ENCODE measurements around the gene ZNF469.

Gene ZNF469

GRCh38 chr16:88377961-88378360 is 4.8 kb upstream of the ZNF469 start:
- DNase-seq (ENCODE audit: low read depth in 2 of 2, low spot score in 1 of 2): no peak

GRCh38 chr16:88378401-88378800 is 4.4 kb upstream of the ZNF469 start:
- no peak for DNase-seq (ENCODE audit: low read depth in 2 of 2, low spot score in 1 of 2)

GRCh38 chr16:88378836-88379693 is 3.7 kb upstream of the ZNF469 start:
- no peak for DNase-seq (ENCODE audit: low read depth in 2 of 2, low spot score in 1 of 2)

GRCh38 chr16:88379694-88380040 is 3.1 kb upstream of the ZNF469 start:
- DNase-seq (ENCODE audit: low read depth in 2 of 2, low spot score in 1 of 2): no peak

GRCh38 chr16:88380099-88380498 is 2.7 kb upstream of the ZNF469 start:
- no peak for DNase-seq (ENCODE audit: low read depth in 2 of 2, low spot score in 1 of 2)

- no peak for DNase-seq (ENCODE audit: low read depth in 2 of 2, low spot score in 1 of 2)
Observed at GRCh38 chr16:88380619-88381018, 2.1 kb upstream of the ZNF469 start.

GRCh38 chr16:88381820-88382451 is 823 bp upstream of the ZNF469 start:
- DNase-seq (ENCODE audit: low read depth in 2 of 2, low spot score in 1 of 2): no peak

GRCh38 chr16:88383401-88384221 is 852 bp downstream of the ZNF469 start:
- no peak for DNase-seq (ENCODE audit: low read depth in 2 of 2, low spot score in 1 of 2)

- no peak for DNase-seq (ENCODE audit: low read depth in 2 of 2, low spot score in 1 of 2)
Observed at GRCh38 chr16:88384222-88385111, 1.7 kb downstream of the ZNF469 start.

- no peak for DNase-seq (ENCODE audit: low read depth in 2 of 2, low spot score in 1 of 2)
Observed at GRCh38 chr16:88385112-88385594, 2.4 kb downstream of the ZNF469 start.

- no peak for DNase-seq (ENCODE audit: low read depth in 2 of 2, low spot score in 1 of 2)
Observed at GRCh38 chr16:88385831-88386815, 3.4 kb downstream of the ZNF469 start.

- no peak for DNase-seq (ENCODE audit: low read depth in 2 of 2, low spot score in 1 of 2)
Observed at GRCh38 chr16:88387180-88387765, 4.5 kb downstream of the ZNF469 start.

GRCh38 chr16:88387941-88388627 is 5.3 kb downstream of the ZNF469 start:
- DNase-seq (ENCODE audit: low read depth in 2 of 2, low spot score in 1 of 2): no peak

- DNase-seq (ENCODE audit: low read depth in 2 of 2, low spot score in 1 of 2): no peak
Observed at GRCh38 chr16:88389191-88389590, 6.4 kb downstream of the ZNF469 start.

GRCh38 chr16:88389621-88390160 is 6.9 kb downstream of the ZNF469 start:
- no peak for DNase-seq (ENCODE audit: low read depth in 2 of 2, low spot score in 1 of 2)

- DNase-seq (ENCODE audit: low read depth in 2 of 2, low spot score in 1 of 2): no peak
Observed at GRCh38 chr16:88390265-88390664, 7.5 kb downstream of the ZNF469 start.

GRCh38 chr16:88390735-88391134 is 8.0 kb downstream of the ZNF469 start:
- DNase-seq (ENCODE audit: low read depth in 2 of 2, low spot score in 1 of 2): no peak

GRCh38 chr16:88391144-88391850 is 8.5 kb downstream of the ZNF469 start:
- no peak for DNase-seq (ENCODE audit: low read depth in 2 of 2, low spot score in 1 of 2)

Measured in stimulated activated CD8-positive, alpha-beta memory T cell treated with anti-CD3 and anti-CD28 coated beads, Interleukin-4, amount 100 ng/mL, for 1 hour (primary cell).